Nephron (organoid): ENCODE measurements around the gene CDH23.

ENCODE experiments used
- H3K27ac Mint-ChIP-seq, 3 experiments: 2 replicates each; pipeline ENCODE4 v1.8.0; 2020; ENCODE audit warnings: mixed read lengths in 3 of 3, mild to moderate bottlenecking in 2 of 3, moderate library complexity in 1 of 3
- H3K27me3 Mint-ChIP-seq: 2 replicates; pipeline ENCODE4 v1.8.0; 2021; ENCODE audit warnings: low read depth, mild to moderate bottlenecking, moderate library complexity, mixed read lengths
- H3K36me3 Mint-ChIP-seq: 2 replicates; pipeline ENCODE4 v1.8.0; 2020; ENCODE audit warnings: low read depth, mixed read lengths
- H3K4me1 Mint-ChIP-seq: 2 replicates; pipeline ENCODE4 v1.8.0; 2020; ENCODE audit warnings: mixed read lengths
- H3K4me3 Mint-ChIP-seq, 3 experiments: 2 replicates each; pipeline ENCODE4 v1.8.0; 2020; ENCODE audit warnings: mild to moderate bottlenecking in 3 of 3, mixed read lengths in 3 of 3, moderate library complexity in 2 of 3
- H3K9me3 Mint-ChIP-seq: 2 replicates; pipeline ENCODE4 v1.8.0; 2020; ENCODE audit warnings: mixed read lengths
- CTCF ChIP-seq, 3 experiments: fragments of 200-600 bp; sonication (generic); IDR thresholded peaks; one replicate each; pipeline ENCODE4 v1.5.0; 2021; ENCODE audit warnings: antibody characterized with exemption in 3 of 3; ENCODE audit not compliant: unreplicated experiment in 3 of 3

CDH23 gene

GRCh38 chr10:71818674-71819260, 422.0 kb downstream of the CDH23 start:
- H3K4me1 Mint-ChIP-seq, result no peaks in the 10 kb centered on the region
- no peak overlapping the region for H3K27ac Mint-ChIP-seq
- H3K9me3 Mint-ChIP-seq, result no peaks in the 10 kb centered on the region
- H3K36me3 Mint-ChIP-seq, result peaks cover 79% of the 10 kb centered on the region
- H3K27me3 Mint-ChIP-seq, result no peaks in the 10 kb centered on the region
- H3K4me3 Mint-ChIP-seq, result no peak overlapping the region
- TF ChIP-seq CTCF (IDR thresholded peaks at IDR 0.05; ENCODE audit: unreplicated experiment in 3 of 3), result no peak

DNA sequence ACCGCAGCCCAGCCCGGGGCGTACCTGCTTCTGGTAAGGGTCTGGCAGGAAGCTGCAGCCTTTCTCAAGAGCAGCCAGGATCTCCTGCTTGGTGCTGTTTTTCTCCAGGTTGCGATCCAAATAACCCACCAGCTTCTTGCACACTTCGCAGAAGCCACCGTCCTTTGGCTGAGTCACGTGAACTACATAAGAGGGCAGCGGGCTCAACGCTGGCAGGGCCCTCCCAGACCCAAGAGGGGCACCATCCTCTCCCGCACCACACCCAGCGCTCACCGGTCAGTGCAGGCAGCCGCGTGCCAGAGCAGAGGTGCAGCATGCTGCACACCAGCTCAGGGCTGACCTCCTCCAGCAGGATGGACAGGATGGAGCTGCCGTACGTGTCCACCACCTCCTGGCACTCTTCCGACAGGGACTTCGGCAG, 422.7 kb downstream of the CDH23 start:
- TF ChIP-seq CTCF (IDR thresholded peaks at IDR 0.05; ENCODE audit: unreplicated experiment in 3 of 3), result no peak
- H3K4me1 Mint-ChIP-seq, result no peaks in the 10 kb centered on the region
- H3K27ac Mint-ChIP-seq, result no peak overlapping the region
- no peak overlapping the region for H3K4me3 Mint-ChIP-seq
- no peaks in the 10 kb centered on the region for H3K9me3 Mint-ChIP-seq
- H3K27me3 Mint-ChIP-seq, result no peaks in the 10 kb centered on the region
- H3K36me3 Mint-ChIP-seq, result peaks cover 74% of the 10 kb centered on the region

GRCh38 chr10:71819985-71820384, 423.3 kb downstream of the CDH23 start:
- no peak overlapping the region for H3K27ac Mint-ChIP-seq
- no peak for TF ChIP-seq CTCF (IDR thresholded peaks at IDR 0.05; ENCODE audit: unreplicated experiment in 3 of 3)
- no peaks in the 10 kb centered on the region for H3K27me3 Mint-ChIP-seq
- no peaks in the 10 kb centered on the region for H3K9me3 Mint-ChIP-seq
- H3K4me3 Mint-ChIP-seq, result no peak overlapping the region
- H3K36me3 Mint-ChIP-seq, result peaks cover 74% of the 10 kb centered on the region
- H3K4me1 Mint-ChIP-seq, result no peaks in the 10 kb centered on the region

DNA sequence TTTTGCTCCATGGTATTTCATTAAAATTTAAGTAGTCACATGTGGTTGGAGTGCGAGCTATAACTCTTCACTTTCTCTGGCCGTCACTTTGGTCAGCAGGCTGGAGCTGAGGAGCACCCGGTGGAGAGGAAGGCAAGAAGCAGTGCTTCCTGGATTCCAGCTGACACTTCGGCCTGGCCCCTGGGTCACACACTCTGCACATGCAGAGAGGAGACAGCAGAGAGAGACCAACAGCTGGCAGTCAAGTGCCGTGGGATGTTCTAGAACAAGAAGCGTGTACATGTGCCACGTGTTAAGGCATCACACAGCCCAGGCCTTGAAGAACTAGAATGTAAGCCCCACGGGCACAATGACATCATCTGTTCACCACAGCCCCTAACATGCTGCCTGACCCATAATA, 424.2 kb downstream of the CDH23 start:
- Mint-ChIP-seq H3K9me3 (no peaks in the 10 kb centered on the region), H3K36me3 (peaks cover 77% of the 10 kb centered on the region), H3K27ac (no peak overlapping the region), H3K4me1 (no peaks in the 10 kb centered on the region), H3K27me3 (no peaks in the 10 kb centered on the region), H3K4me3 (no peak overlapping the region)
- no peak for TF ChIP-seq CTCF (IDR thresholded peaks at IDR 0.05; ENCODE audit: unreplicated experiment in 3 of 3)

DNA sequence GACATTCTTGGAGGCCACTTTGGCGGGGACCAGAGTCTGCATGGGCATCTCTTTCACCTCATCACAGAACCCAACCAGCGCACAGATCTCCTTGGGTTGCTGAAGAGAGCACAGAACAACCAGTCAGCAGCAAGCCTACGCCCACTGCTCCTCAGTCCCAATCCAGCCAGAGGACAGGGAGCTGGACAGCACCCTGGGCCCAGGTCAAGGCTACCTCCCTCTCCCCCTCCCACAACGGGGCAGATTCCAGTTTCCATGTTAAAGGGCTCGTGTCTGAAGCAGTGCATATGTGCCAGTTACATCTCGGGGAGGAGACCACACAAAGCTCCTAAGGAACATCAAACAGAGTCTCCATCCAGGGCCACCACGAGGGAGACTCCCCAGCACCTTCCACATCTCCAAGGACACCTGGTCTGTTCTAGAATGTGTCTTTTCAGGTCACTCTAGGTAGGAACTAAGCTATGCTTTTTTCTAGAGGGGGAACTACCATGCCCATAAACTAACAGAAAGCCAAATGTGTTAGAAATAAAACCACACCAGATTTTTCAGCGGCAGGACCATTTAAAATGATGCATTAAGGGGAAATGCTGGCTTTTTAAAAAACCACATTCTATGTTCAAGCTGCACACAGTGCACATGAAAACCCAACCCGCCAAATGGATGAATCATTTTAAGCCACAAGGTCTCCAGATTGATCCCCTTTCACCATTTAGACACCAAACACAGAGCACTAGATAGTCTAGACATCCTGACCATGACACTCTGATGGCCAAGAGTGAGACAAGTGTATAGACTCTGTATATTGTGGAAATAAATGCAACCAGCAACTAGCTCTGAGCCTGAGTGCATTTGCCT, 425.4 kb downstream of the CDH23 start:
- H3K36me3 Mint-ChIP-seq, result peaks cover 72% of the 10 kb centered on the region
- H3K4me1 Mint-ChIP-seq, result no peaks in the 10 kb centered on the region
- no peak overlapping the region for H3K27ac Mint-ChIP-seq
- no peaks in the 10 kb centered on the region for H3K27me3 Mint-ChIP-seq
- H3K9me3 Mint-ChIP-seq, result no peaks in the 10 kb centered on the region
- no peak for TF ChIP-seq CTCF (IDR thresholded peaks at IDR 0.05; ENCODE audit: unreplicated experiment in 3 of 3)
- no peak overlapping the region for H3K4me3 Mint-ChIP-seq

GRCh38 chr10:71823356-71823755, 426.6 kb downstream of the CDH23 start:
- no peaks in the 10 kb centered on the region for H3K9me3 Mint-ChIP-seq
- H3K4me1 Mint-ChIP-seq, result no peaks in the 10 kb centered on the region
- H3K27ac Mint-ChIP-seq, result no peak overlapping the region
- no peak overlapping the region for H3K4me3 Mint-ChIP-seq
- no peaks in the 10 kb centered on the region for H3K27me3 Mint-ChIP-seq
- peaks cover 67% of the 10 kb centered on the region for H3K36me3 Mint-ChIP-seq
- TF ChIP-seq CTCF (IDR thresholded peaks at IDR 0.05; ENCODE audit: unreplicated experiment in 3 of 3), result no peak
